ENCODE measurements around the gene COL6A3.

Gene COL6A3

GRCh38 chr2:237397072-237397471 lies 16.9 kb downstream of the COL6A3 start:
- Histone ChIP-seq H3K36me3 (ENCODE audit: control insufficient read depth, low read length) (no peaks in the 10 kb centered on the region), H3F3A (ENCODE audit: control insufficient read depth, insufficient read depth) (no peaks in the 10 kb centered on the region), H3K79me2 (ENCODE audit: control insufficient read depth, low read length) (no peaks in the 10 kb centered on the region), H3K27me3 (ENCODE audit: control insufficient read depth, low read length) (peaks cover 2% of the 10 kb centered on the region; the same call in 1 of the 2 replicates), H3K4me2 (ENCODE audit: low read length) (no peak overlapping the region), H3K4me3 (ENCODE audit: low read length) (no peak overlapping the region), H3K9me2 (replicated peaks; ENCODE audit: control insufficient read depth, low read length) (no peaks in the 10 kb centered on the region), H3K4me1 (ENCODE audit: control insufficient read depth, low read length) (no peaks in the 10 kb centered on the region), H3K9me3 (ENCODE audit: control insufficient read depth, insufficient read depth, low read length) (no peaks in the 10 kb centered on the region), H4K20me1 (ENCODE audit: control insufficient read depth, insufficient read depth, low read depth, low read length) (no peaks in the 10 kb centered on the region), H3K27ac (ENCODE audit: low read depth, low read length) (no peak overlapping the region)
- TF ChIP-seq CTCF (IDR thresholded peaks at IDR 0.05; ENCODE audit: low read depth, low read length, poor library complexity, severe bottlenecking) (no peak), EZH2phosphoT487 (IDR thresholded peaks at IDR 0.05; ENCODE audit: borderline replicate concordance, low read length) (no peak)

GRCh38 chr2:237393523-237393922 lies 20.4 kb downstream of the COL6A3 start:
- no peaks in the 10 kb centered on the region for H4K20me1 ChIP-seq (ENCODE audit: control insufficient read depth, insufficient read depth, low read depth, low read length)
- H3K79me2 ChIP-seq (ENCODE audit: control insufficient read depth, low read length) = no peaks in the 10 kb centered on the region
- H3K4me1 ChIP-seq (ENCODE audit: control insufficient read depth, low read length) = no peaks in the 10 kb centered on the region
- no peak overlapping the region for H3K4me2 ChIP-seq (ENCODE audit: low read length)
- H3K27ac ChIP-seq (ENCODE audit: low read depth, low read length) = no peak overlapping the region
- no peaks in the 10 kb centered on the region for H3K9me3 ChIP-seq (ENCODE audit: control insufficient read depth, insufficient read depth, low read length)
- H3K9me2 ChIP-seq (replicated peaks; ENCODE audit: control insufficient read depth, low read length) = no peaks in the 10 kb centered on the region
- no peaks in the 10 kb centered on the region for H3F3A ChIP-seq (ENCODE audit: control insufficient read depth, insufficient read depth)
- H3K27me3 ChIP-seq (ENCODE audit: control insufficient read depth, low read length) = peaks cover 6% of the 10 kb centered on the region; the same call in 1 of the 2 replicates
- no peaks in the 10 kb centered on the region for H3K36me3 ChIP-seq (ENCODE audit: control insufficient read depth, low read length)
- no peak for TF ChIP-seq CTCF (IDR thresholded peaks at IDR 0.05; ENCODE audit: low read depth, low read length, poor library complexity, severe bottlenecking)
- TF ChIP-seq EZH2phosphoT487 (IDR thresholded peaks at IDR 0.05; ENCODE audit: borderline replicate concordance, low read length) = no peak
- H3K4me3 ChIP-seq (ENCODE audit: low read length) = no peak overlapping the region

GRCh38 chr2:237392186-237392585 lies 21.8 kb downstream of the COL6A3 start:
- Histone ChIP-seq H4K20me1 (ENCODE audit: control insufficient read depth, insufficient read depth, low read depth, low read length) (no peaks in the 10 kb centered on the region), H3K27me3 (ENCODE audit: control insufficient read depth, low read length) (peaks cover 6% of the 10 kb centered on the region; the same call in 1 of the 2 replicates), H3K4me3 (ENCODE audit: low read length) (no peak overlapping the region), H3K4me2 (ENCODE audit: low read length) (no peak overlapping the region), H3K9me3 (ENCODE audit: control insufficient read depth, insufficient read depth, low read length) (no peaks in the 10 kb centered on the region), H3K36me3 (ENCODE audit: control insufficient read depth, low read length) (no peaks in the 10 kb centered on the region), H3K4me1 (ENCODE audit: control insufficient read depth, low read length) (no peaks in the 10 kb centered on the region), H3K27ac (ENCODE audit: low read depth, low read length) (no peak overlapping the region), H3K79me2 (ENCODE audit: control insufficient read depth, low read length) (no peaks in the 10 kb centered on the region), H3F3A (ENCODE audit: control insufficient read depth, insufficient read depth) (no peaks in the 10 kb centered on the region), H3K9me2 (replicated peaks; ENCODE audit: control insufficient read depth, low read length) (no peaks in the 10 kb centered on the region)
- TF ChIP-seq CTCF (IDR thresholded peaks at IDR 0.05; ENCODE audit: low read depth, low read length, poor library complexity, severe bottlenecking) (no peak), EZH2phosphoT487 (IDR thresholded peaks at IDR 0.05; ENCODE audit: borderline replicate concordance, low read length) (no peak)

Measured in DOHH2 (cell line).